GM18907 (cell line): ENCODE measurements around the gene DTWD2.
A peak's percentile ranks its signal among the peaks of the same experiment; 100 is the strongest.
"Not testable (repeated sequence)": the region's sequence is repeated elsewhere in the genome, so short reads cannot be mapped to it uniquely, and the experiment has no call there.

Source experiments
- ATAC-seq: cut with Tn5 transposase; IDR thresholded peaks from one replicate; pipeline ENCODE4 v1.9.1; 2021; ENCODE audit warnings: mild to moderate bottlenecking, moderate library complexity; ENCODE audit not compliant: unreplicated experiment

Gene DTWD2

DNA sequence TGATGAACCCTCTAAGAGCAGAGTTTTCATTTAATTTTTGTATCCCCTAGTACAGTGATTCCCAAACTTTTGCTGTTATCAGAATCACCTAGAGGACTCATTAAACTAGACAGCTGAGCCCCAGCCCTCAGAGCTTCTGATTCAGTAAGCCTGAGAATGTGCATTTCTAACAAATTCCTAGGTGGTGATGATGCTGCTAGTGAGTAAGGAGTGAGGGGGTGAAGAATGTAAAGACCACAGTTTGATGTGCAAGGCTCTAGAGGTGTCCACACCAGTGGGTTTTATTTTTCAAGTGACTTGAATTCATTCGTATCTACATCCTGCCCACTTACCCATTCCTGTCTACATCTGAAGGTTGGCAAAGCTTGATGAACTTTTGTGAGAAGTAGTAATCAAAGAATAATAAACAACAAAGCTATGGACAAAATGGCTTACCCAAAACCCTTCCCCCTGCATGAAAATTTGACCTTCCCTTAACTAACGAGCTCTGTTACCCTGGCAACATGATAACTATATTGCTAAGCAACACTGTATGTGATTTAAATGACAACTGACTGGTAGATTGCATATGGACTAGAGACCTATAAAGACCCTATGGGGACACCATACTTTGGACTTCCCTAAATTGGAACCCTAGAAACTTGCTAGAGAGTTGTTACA, 35.2 kb downstream of the DTWD2 start:
- ATAC-seq: no peak

DNA sequence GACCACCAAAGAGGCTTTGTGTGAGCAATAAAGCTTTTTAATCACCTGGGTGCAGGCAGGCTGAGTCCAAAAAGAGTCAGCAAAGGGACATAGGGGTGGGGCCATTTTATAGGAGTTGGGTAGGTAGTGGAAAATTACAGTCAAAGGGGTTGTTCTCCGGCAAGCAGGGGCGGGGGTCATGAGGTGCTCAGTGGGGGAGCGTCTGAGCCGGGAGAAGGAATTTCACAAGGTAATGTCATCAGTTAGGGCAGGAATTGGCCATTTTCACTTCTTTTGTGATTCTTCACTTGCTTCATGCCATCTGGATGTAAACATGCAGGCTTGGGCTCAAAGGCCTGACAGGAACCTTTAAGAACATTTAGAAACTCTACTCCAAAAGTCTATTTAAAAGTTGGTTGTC, 36.0 kb downstream of the DTWD2 start:
- not testable (repeated sequence) for ATAC-seq

DNA sequence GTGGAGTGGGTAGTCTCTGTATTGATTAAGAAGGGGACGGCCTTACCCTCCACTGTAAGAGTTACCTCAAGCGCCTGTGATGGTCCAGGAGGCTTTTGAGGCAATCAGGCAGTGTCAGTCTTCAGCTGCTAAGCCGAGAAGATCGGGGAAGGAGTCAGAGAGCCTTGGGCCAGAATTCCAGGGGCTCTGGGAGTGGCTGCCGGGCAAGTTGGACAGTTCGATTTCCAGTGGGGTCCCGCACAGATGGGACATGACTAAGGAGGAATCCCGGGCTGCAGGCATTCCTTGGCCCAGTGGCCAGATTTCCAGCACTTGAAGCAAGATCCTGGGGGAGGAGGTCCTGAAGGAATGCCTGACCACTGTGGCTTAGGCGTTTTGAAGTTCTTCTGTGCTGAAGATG, 38.0 kb downstream of the DTWD2 start:
- not testable (repeated sequence) for ATAC-seq

DNA sequence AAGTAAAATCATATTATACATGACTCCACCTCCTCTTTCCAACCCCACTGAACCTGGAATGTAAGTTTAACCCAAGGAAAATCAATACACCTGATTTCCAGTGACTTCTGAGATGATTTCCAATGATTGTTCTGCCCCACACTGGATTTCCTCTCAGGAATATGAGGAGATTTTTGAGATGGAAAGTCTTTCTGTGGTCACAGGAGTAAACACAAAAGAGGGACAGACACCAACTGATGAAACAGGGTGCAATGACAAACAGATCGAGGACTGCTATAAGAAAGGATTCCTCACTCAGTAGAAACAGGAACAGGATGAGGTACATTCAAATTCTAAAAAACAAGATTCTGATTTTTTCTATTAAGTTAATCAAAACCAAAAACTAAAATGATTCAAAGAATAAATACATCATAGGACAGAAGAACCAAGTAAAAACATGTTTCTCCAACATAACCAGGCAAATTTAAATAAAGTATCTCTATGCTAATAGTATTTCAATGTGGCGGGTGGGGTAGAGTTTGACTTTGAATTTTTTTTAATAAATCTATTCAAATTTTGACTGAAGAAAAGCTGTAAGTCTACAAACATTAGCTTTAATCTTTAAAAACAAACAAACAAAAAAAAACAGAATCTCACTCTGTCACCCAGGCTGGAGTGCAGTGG, 42.1 kb downstream of the DTWD2 start:
- ATAC-seq: no peak

DNA sequence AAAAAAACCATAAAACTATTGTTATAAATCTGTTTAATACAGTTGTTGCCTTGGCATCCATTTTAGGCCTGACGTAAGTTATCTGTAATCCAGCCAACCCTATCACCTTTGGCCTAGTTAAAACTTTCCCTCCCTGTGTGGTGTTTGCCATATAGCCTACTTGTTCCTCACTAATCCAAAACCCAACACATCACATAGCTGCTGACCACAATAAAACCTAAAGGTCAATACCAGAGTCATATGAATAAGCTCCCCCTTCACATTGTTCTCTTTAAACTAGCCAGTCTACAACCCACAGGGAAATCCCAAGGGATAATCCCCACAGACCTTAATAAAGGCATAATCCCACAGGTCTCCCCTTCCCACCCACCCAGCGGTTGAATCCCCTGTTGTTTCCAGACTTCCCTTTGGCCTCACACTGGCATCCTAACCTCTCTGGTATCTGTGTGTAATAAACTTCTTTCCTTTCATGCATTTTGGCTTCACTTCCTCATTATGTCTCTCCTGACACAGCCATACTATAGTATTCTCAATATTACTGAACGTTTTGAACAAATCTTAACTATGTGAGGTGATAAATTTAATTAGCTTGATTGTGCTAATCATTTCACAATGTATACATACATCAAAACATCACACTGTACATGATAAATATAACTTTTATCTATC, 50.8 kb downstream of the DTWD2 start:
- peak; percentile 60 for ATAC-seq

DNA sequence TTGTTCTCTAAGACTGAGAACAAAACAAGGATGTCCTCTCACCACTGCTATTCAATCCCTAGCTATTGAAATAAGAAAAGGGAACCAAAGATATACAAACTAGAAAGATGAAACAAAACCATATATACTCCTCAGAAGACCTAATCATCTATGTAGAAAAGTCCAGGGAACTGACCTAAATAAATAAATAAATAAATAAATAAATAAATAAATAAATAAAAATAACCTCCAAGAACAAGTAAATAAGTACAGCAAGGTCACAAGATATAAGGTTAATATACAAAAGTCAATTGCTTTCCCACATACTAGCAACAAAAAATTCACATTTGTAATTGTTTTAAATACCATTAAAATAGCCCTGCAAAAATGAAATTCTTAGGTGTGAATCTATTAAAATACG, 54.6 kb downstream of the DTWD2 start:
- no peak for ATAC-seq

DNA sequence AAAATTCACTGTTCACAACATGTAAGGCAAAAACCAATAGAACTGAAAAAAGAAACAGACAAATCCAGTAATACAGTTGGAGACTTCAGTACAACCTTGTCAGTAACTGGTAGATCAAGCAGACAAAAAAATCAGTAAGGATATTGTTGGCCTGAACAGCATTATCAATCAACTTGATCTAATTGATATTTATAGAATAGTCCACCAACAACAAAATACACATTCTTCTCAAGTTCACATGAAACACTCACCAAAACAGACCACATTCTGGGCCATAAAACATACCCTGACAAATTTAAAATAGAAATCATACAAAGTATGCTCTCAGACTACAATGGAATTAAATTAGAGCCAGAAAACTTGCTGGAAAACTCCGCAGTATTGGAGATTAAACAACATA, 56.8 kb downstream of the DTWD2 start:
- no peak for ATAC-seq

DNA sequence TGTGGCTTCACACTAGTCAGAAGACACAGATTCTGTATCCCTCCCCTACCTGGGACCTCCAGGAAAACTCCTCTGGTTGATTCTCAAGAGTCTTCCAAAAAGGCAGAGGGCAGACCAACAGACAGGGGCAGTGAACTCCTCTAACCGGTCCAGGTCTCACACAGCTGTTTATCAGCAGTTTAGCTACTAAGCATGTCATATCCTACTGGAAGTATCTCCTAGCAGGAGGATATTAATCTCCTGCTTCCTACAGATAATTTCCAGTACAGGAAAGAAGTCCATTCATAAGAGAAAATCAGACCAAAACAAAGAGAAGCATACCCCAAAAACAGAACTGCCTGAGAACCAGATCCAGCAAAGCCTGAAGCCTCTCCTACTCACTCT, 64.3 kb downstream of the DTWD2 start:
- ATAC-seq: no peak

DNA sequence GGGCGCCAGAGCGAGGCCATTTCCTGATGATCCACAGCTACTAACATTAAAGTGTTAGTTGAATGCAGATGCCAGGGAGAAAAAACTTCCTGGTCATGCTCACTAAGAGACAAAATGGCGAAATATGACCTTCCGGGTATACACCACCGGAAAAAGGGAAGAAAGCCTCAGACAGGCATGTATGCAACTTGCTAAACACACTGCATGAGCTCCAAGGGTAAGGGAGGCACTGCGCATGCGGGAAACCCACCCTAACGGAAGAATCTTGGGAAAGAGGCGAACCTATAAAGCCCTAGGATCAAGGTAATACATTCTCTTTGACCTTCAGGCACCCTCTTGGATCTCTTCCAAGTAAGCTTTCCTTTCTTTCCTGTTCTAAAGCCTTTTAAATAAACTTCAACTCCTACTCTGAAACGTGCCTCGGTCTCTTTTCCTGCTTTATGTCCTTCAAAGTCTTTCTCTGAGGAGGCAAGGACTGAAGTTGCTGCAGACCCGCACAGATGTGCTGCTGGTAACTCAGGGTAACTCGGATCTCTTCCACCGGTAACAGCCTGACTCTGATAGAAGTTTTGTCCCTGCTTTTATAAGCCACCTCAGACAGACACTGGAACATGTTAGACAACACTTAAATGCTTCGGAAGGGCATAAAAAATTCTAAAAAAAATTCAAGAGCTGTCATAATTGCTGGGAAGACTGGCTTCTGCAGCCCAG, 64.9 kb downstream of the DTWD2 start:
- no peak for ATAC-seq

DNA sequence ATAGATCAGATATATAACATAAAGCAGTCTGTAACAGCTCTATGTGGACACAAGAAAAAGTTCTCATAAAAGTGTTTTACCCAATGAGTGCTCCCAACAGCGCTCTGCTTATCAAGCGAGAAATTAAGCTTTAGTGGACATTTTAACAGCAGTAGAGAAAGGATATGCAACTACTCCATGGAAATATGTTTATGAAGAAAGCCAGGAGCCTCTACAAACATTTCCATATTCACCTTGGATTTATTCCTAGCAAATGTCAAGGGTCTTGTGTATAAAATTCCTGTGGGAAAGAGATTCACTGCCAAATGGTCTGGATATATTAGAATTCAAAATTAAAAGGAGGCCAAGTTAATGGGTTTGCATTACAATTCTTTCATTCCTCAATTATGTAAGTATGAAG, 66.5 kb downstream of the DTWD2 start:
- no peak for ATAC-seq

DNA sequence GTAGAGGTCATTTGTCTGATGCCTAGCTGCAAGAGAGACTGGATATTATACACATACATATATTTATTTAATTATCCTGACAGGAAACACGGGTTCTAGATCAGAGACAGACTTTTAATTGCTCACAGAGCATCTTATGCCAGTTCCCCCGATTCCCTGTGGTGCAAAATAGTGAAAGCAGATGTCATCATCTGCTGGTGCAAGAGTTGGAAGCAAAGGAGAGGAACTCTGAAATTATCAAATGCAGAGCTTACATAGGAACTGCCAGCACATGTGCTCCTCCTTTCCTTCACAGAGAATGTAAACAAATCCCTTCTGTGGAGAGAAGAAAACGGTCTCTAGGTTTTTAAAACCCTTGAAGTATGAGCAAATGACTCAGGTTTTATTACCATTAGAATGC, 69.3 kb downstream of the DTWD2 start:
- ATAC-seq: no peak

DNA sequence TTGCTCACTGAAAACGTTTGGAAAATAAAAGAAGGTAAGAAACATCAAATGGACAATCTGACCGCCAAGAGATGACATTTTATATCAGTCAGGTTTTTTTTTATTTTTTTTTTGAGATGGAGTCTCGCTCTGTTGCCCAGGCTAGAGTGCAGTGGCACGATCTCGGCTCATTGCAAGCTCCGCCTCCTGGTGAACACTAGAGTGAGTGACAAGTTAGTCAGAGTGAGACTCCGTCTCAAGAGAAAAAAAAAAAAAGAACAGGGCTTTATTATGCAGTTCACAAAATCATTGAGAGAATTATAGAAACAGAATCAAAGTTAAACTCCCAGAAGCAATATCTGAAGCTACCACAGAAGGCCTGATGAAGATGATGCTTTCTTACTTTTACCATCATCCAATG, 70.1 kb downstream of the DTWD2 start:
- no peak for ATAC-seq

DNA sequence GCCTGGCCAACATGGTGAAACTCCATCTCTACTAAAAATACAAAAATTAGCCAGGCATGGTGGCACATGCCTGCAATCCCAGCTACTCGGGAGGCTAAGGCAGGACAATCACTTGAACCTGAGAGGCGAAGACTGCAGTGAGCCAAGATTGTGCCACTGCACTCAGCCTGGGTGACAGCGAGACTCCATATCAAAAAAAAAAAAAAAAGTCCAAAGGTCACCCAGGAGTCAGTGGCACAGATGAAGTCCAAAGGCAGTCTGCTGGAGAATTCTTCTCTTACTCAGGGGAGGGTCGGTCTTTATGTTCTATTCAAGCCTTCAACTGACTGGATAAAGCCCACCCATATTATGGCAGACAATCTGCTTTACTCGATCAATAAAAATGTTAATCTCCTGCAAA, 80.8 kb downstream of the DTWD2 start:
- ATAC-seq: not testable (repeated sequence)

DNA sequence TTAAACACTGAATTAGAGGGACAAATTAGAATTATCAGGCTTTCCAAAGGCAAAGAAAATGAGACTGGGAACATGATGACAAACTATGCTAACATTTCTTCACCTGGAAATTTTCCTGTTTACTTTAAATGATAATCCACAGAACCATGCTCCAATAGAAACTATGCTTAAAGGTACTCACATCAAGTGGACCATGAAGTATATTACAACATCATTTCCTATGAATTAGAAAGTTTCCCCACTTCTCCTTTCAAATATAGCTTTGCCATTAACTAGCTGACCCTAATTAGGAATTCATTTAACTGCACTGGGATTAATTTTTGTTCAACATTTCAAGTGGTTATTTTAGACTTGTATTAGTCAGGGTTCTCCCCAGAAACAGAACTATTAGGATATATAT, 81.4 kb downstream of the DTWD2 start:
- ATAC-seq: no peak

DNA sequence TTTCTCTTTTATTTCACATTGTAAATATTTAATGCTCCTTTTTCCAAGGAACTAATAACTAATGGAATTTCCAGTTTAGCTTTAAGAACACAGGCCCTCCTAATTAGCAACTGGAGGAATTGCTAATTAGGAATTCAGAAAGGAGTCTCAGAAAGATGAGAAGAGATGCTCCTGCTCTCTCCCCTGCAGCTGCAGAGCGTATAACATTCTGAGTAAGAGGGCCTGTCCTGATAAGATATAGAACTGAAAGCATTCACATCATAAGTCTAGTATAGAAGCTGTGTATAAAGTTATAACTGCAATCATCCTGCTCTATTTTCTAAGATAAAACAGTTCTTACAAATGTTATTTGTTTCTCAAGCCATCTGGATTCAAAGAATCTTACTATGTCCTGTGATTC, 83.2 kb downstream of the DTWD2 start:
- no peak for ATAC-seq

DNA sequence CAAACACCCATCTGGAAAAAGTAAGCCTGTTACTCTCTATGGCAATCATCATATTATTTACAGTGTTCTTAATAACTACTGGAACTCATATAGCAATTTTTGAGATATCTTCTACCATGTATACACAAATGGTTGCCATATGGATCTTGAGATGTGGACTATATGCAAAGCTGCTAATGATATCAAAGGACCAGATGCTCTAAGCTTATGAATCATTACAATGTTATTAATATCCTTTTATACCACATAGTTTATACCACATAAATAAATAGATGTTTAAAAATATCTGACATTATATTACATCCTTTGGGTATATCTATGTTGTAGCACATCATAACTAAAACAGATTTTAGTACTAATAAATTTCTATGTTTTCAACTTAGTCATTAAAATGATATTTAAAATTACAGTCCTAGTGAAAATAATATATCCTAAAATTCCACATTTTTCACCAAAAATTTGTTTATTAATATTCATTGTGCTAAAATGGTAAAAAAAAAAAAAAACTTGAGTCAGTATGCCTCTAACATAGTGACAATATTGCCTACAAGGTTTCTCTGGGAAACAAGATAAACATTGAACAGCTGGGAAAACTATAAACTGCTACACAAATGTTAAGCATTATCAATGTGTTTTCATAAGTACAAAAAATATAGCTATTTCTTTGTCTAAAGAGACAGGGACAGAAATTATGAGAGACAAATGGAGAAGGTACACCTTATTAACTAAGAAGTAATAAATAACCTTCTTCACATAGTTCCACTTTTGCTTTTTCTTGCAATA, 85.5 kb downstream of the DTWD2 start:
- no peak for ATAC-seq

DNA sequence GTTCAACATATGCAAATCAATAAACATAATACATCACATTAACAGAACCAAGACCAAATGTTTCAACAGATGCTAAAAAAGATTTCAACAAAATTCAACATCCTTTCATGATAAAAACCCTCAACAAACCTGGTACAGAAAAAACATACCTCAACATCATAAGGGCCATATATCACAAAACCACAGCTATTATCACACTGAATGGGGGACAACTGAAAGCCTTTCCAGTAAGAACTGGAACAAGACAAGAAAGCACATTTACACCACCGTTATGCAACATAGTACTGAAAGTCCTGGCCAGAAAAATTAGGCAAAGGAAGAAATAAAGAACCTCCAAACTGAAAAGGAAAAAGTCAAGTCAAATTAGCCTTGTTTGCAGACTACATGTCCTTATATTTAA, 93.6 kb downstream of the DTWD2 start:
- no peak for ATAC-seq

DNA sequence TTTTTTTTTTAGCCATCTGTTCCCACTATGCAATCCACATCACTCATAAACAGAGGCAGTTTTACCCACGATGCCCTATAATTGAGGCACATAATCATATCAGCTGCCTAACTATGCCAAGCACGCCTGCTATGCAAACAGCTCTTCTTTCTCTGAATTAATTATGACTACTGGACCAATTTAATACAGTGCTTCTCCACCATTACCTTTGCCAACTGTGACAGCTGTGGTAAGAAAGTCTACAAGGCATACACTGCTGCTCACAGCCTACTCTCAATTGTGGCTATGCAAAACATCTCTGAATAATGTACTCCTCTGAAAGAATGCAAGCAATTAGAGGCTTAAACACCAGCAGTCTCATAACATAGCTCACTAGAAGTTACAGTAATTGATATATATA, 97.1 kb downstream of the DTWD2 start:
- peak; percentile 62 for ATAC-seq

DNA sequence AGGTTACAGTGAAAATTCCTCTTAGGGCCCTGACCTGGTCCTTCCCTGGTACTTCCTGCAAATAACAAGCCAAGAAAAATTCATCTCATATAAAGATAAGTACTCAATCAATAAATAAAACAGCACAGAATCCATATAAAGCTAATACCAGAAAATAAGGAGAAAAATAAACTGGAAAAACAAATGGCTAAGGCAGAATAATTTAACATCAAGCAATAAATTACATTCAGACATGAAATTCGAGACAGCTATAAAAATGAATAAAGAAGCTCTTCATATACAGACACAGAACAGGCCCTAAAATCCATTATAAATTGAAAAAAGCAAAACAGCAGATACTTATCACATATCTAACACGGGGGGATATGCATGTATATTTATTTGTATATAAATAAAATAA, 99.2 kb downstream of the DTWD2 start:
- ATAC-seq: no peak

DNA sequence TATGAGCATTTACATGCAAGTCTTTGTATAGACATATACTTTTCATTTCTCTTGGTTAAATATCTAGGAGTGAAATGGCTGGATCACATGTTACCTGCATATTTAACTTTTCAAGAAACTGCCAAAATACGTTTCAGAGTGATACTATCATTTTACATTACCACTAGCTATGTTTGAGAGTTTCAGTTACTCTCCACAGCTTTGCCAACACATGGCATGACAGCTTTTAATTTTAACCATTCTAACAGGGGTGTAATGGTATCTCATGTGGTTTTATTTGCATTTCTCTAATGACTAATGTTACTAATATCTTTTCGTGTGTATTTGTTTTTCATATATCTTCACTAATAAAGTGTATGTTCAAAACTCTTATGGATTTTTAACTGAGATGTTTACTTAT, 99.8 kb downstream of the DTWD2 start:
- no peak for ATAC-seq

DNA sequence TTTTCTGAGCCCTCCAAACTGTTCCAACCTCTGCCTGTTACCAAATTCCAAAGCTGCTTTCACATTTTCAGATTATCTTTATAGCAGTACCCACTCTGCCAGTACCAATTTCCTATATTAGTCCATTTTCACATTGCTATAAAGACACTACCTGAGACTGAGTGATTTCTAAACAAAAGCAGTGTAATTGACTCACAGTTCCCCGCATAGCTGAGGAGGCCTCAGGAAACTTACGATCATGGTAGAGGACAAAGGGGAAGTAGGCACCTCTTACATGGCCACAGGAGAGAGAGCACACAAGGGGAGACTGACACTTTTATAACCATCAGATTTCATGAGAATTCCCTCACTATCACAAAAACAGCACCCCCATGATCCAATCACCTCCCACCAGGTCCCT, 105.0 kb downstream of the DTWD2 start:
- no peak for ATAC-seq
